IPS-15b (cell line): ENCODE results near the gene DHX57.

ENCODE experiments used
- H3K27me3 ChIP-seq: one replicate; pipeline ENCODE4 v1.6.1; 2013; ENCODE audit warnings: low read length; ENCODE audit not compliant: control insufficient read depth, insufficient read depth
- H3K36me3 ChIP-seq: one replicate; pipeline ENCODE4 v1.6.1; 2013; ENCODE audit warnings: low read length; ENCODE audit not compliant: control insufficient read depth, insufficient read depth
- H3K4me1 ChIP-seq: one replicate; pipeline ENCODE4 v1.6.1; 2013; ENCODE audit warnings: mild to moderate bottlenecking, low read length; ENCODE audit not compliant: control insufficient read depth, insufficient read depth
- H3K4me3 ChIP-seq: one replicate; pipeline ENCODE4 v1.5.1; 2013; ENCODE audit warnings: low read depth, low read length
- H3K9ac ChIP-seq: one replicate; pipeline ENCODE4 v1.6.1; 2013; ENCODE audit warnings: low read depth, mild to moderate bottlenecking, low read length
- H3K9me3 ChIP-seq: one replicate; pipeline ENCODE4 v1.6.1; 2013; ENCODE audit warnings: mild to moderate bottlenecking, low read length; ENCODE audit not compliant: control insufficient read depth, insufficient read depth

Gene DHX57

GRCh38 chr2:38875576-38876367 lies at the start of gene DHX57, which contains the start of gene MORN2:
TSS of gene DHX57 (minus strand) at chr2:38875934. CDS start at chr2:38868405, 7,529 bp downstream.
TSS of gene MORN2 (plus strand) at chr2:38875976.
- H3K4me1 ChIP-seq = no peaks in the 10 kb centered on the region
- H3K4me3 ChIP-seq = peak within 1 kb of the TSS; percentile 98
- no peaks in the 10 kb centered on the region for H3K9me3 ChIP-seq
- H3K27me3 ChIP-seq = no peaks in the 10 kb centered on the region
- H3K9ac ChIP-seq = peak within 1 kb of the TSS; percentile 79
- peaks cover 3% of the 10 kb centered on the region for H3K36me3 ChIP-seq

GRCh38 chr2:38922902-38923301 lies 47.2 kb upstream of the DHX57 start:
- no peaks in the 10 kb centered on the region for H3K4me1 ChIP-seq
- H3K36me3 ChIP-seq = no peaks in the 10 kb centered on the region
- no peak overlapping the region for H3K4me3 ChIP-seq
- no peaks in the 10 kb centered on the region for H3K27me3 ChIP-seq
- no peaks in the 10 kb centered on the region for H3K9me3 ChIP-seq
- H3K9ac ChIP-seq = no peak overlapping the region

- Histone ChIP-seq H3K9ac (no peak overlapping the region), H3K4me1 (no peaks in the 10 kb centered on the region), H3K36me3 (no peaks in the 10 kb centered on the region), H3K4me3 (no peak overlapping the region), H3K27me3 (no peaks in the 10 kb centered on the region), H3K9me3 (no peaks in the 10 kb centered on the region)
Measured at GRCh38 chr2:38922389-38922788, 46.7 kb upstream of the DHX57 start.

- no peaks in the 10 kb centered on the region for H3K36me3 ChIP-seq
- H3K9ac ChIP-seq = no peak overlapping the region
- no peaks in the 10 kb centered on the region for H3K4me1 ChIP-seq
- H3K4me3 ChIP-seq = no peak overlapping the region
- H3K27me3 ChIP-seq = no peaks in the 10 kb centered on the region
- H3K9me3 ChIP-seq = no peaks in the 10 kb centered on the region
Measured at GRCh38 chr2:38912619-38913018, 36.9 kb upstream of the DHX57 start.

- Histone ChIP-seq H3K4me3 (no peak overlapping the region), H3K36me3 (no peaks in the 10 kb centered on the region), H3K4me1 (no peaks in the 10 kb centered on the region), H3K27me3 (no peaks in the 10 kb centered on the region), H3K9me3 (no peaks in the 10 kb centered on the region), H3K9ac (no peak overlapping the region)
Measured at GRCh38 chr2:38911191-38911590, 35.5 kb upstream of the DHX57 start.

- Histone ChIP-seq H3K27me3 (no peaks in the 10 kb centered on the region), H3K9ac (no peak overlapping the region), H3K9me3 (no peaks in the 10 kb centered on the region), H3K36me3 (no peaks in the 10 kb centered on the region), H3K4me3 (no peak overlapping the region), H3K4me1 (no peaks in the 10 kb centered on the region)
Measured at GRCh38 chr2:38909872-38910271, 34.1 kb upstream of the DHX57 start.

- Histone ChIP-seq H3K36me3 (no peaks in the 10 kb centered on the region), H3K9me3 (no peaks in the 10 kb centered on the region), H3K27me3 (no peaks in the 10 kb centered on the region), H3K9ac (no peak overlapping the region), H3K4me1 (no peaks in the 10 kb centered on the region), H3K4me3 (no peak overlapping the region)
Measured at GRCh38 chr2:38907743-38908562, 32.2 kb upstream of the DHX57 start.

GRCh38 chr2:38907242-38907641 lies 31.5 kb upstream of the DHX57 start:
- no peaks in the 10 kb centered on the region for H3K9me3 ChIP-seq
- H3K27me3 ChIP-seq = no peaks in the 10 kb centered on the region
- no peak overlapping the region for H3K4me3 ChIP-seq
- H3K9ac ChIP-seq = no peak overlapping the region
- no peaks in the 10 kb centered on the region for H3K36me3 ChIP-seq
- no peaks in the 10 kb centered on the region for H3K4me1 ChIP-seq

GRCh38 chr2:38905251-38905650 lies 29.5 kb upstream of the DHX57 start:
- no peaks in the 10 kb centered on the region for H3K4me1 ChIP-seq
- no peak overlapping the region for H3K9ac ChIP-seq
- H3K27me3 ChIP-seq = no peaks in the 10 kb centered on the region
- H3K4me3 ChIP-seq = no peak overlapping the region
- no peaks in the 10 kb centered on the region for H3K9me3 ChIP-seq
- no peaks in the 10 kb centered on the region for H3K36me3 ChIP-seq

GRCh38 chr2:38900726-38901125 lies 25.0 kb upstream of the DHX57 start:
- H3K4me1 ChIP-seq = no peaks in the 10 kb centered on the region
- H3K9ac ChIP-seq = no peak overlapping the region
- H3K4me3 ChIP-seq = no peak overlapping the region
- no peaks in the 10 kb centered on the region for H3K9me3 ChIP-seq
- no peaks in the 10 kb centered on the region for H3K27me3 ChIP-seq
- H3K36me3 ChIP-seq = no peaks in the 10 kb centered on the region

- H3K4me1 ChIP-seq = no peaks in the 10 kb centered on the region
- H3K9me3 ChIP-seq = no peaks in the 10 kb centered on the region
- no peaks in the 10 kb centered on the region for H3K36me3 ChIP-seq
- no peak overlapping the region for H3K4me3 ChIP-seq
- H3K27me3 ChIP-seq = no peaks in the 10 kb centered on the region
- H3K9ac ChIP-seq = no peak overlapping the region
Measured at GRCh38 chr2:38898256-38898655, 22.5 kb upstream of the DHX57 start.

- H3K4me1 ChIP-seq = no peaks in the 10 kb centered on the region
- no peaks in the 10 kb centered on the region for H3K9me3 ChIP-seq
- no peak overlapping the region for H3K9ac ChIP-seq
- H3K27me3 ChIP-seq = no peaks in the 10 kb centered on the region
- H3K4me3 ChIP-seq = no peak overlapping the region
- H3K36me3 ChIP-seq = no peaks in the 10 kb centered on the region
Measured at GRCh38 chr2:38892819-38893218, 17.1 kb upstream of the DHX57 start.
